Activated naive CD8-positive, alpha-beta T cell treated with anti-CD3 and anti-CD28 coated beads for 36 hours (primary cell): ENCODE measurements around the gene EPHA1. TPM values are rescaled to one million over a fixed set of nuclear protein-coding genes. Genes with fewer than 3 reads are reported as not detected.
"Not testable (repeated sequence)": the region's sequence is repeated elsewhere in the genome, so short reads cannot be mapped to it uniquely, and the experiment has no call there.

Experiments used
- DNase-seq: peaks from one replicate; pipeline ENCODE4 v3.0.0; 2021
- H3K27ac Mint-ChIP-seq: one replicate; pipeline ENCODE4 v1.8.0; 2022; ENCODE audit warnings: mild to moderate bottlenecking, moderate library complexity, mixed read lengths
- H3K27me3 Mint-ChIP-seq: one replicate; pipeline ENCODE4 v1.8.0; 2022; ENCODE audit warnings: mild to moderate bottlenecking, mixed read lengths
- H3K36me3 Mint-ChIP-seq: one replicate; pipeline ENCODE4 v1.8.0; 2021; ENCODE audit warnings: mild to moderate bottlenecking, mixed read lengths
- H3K4me1 Mint-ChIP-seq: one replicate; pipeline ENCODE4 v1.8.0; 2021; ENCODE audit warnings: mixed read lengths
- H3K4me3 Mint-ChIP-seq: one replicate; pipeline ENCODE4 v1.8.0; 2022; ENCODE audit warnings: mild to moderate bottlenecking, moderate library complexity, mixed read lengths
- H3K9me3 Mint-ChIP-seq: one replicate; pipeline ENCODE4 v1.8.0; 2022; ENCODE audit warnings: mixed read lengths
- total RNA-seq, 2 experiments: library from RNA; stranded (reverse); gene quantifications; one replicate each; pipeline ENCODE4 v1.2.3, GENCODE V29; 2021

The EPHA1 gene
- total RNA-seq, 2 experiments from 2014 or later, result 2.3 to 3.4 TPM

GRCh38 chr7:143418681-143419458 is 10.2 kb upstream of the EPHA1 start:
- H3K4me1 Mint-ChIP-seq, result peaks cover 12% of the 10 kb centered on the region
- no peak overlapping the region for H3K4me3 Mint-ChIP-seq
- H3K27ac Mint-ChIP-seq, result no peak overlapping the region
- peaks cover 7% of the 10 kb centered on the region for H3K9me3 Mint-ChIP-seq
- peaks cover 5% of the 10 kb centered on the region for H3K36me3 Mint-ChIP-seq
- DNase-seq, result no peak
- H3K27me3 Mint-ChIP-seq, result no peaks in the 10 kb centered on the region

- H3K27ac Mint-ChIP-seq, result no peak overlapping the region
- no peak for DNase-seq
- peaks cover 16% of the 10 kb centered on the region for H3K4me1 Mint-ChIP-seq
- H3K4me3 Mint-ChIP-seq, result no peak overlapping the region
- peaks cover 5% of the 10 kb centered on the region for H3K36me3 Mint-ChIP-seq
- H3K9me3 Mint-ChIP-seq, result peaks cover 7% of the 10 kb centered on the region
- no peaks in the 10 kb centered on the region for H3K27me3 Mint-ChIP-seq
These were observed 9.2 kb upstream of the EPHA1 start for GRCh38 chr7:143417734-143418383.

GRCh38 chr7:143416565-143417149 is 8.0 kb upstream of the EPHA1 start:
- no peak for DNase-seq
- Mint-ChIP-seq H3K27me3 (no peaks in the 10 kb centered on the region), H3K4me3 (no peak overlapping the region), H3K9me3 (peaks cover 7% of the 10 kb centered on the region), H3K27ac (no peak overlapping the region), H3K4me1 (peaks cover 18% of the 10 kb centered on the region), H3K36me3 (peaks cover 5% of the 10 kb centered on the region)

- Mint-ChIP-seq H3K4me3 (no peak overlapping the region), H3K27me3 (no peaks in the 10 kb centered on the region), H3K36me3 (peaks cover 5% of the 10 kb centered on the region), H3K9me3 (peaks cover 7% of the 10 kb centered on the region), H3K27ac (no peak overlapping the region), H3K4me1 (peaks cover 24% of the 10 kb centered on the region)
- no peak for DNase-seq
These were observed 7.2 kb upstream of the EPHA1 start for GRCh38 chr7:143415742-143416397.

- not testable (repeated sequence) for H3K36me3 Mint-ChIP-seq, DNase-seq, H3K27me3 Mint-ChIP-seq, H3K4me3 Mint-ChIP-seq, H3K27ac Mint-ChIP-seq, H3K9me3 Mint-ChIP-seq
- peaks cover 29% of the 10 kb centered on the region for H3K4me1 Mint-ChIP-seq
These were observed 6.6 kb upstream of the EPHA1 start for GRCh38 chr7:143415209-143415608.

- no peak for DNase-seq
- H3K27ac Mint-ChIP-seq, result no peak overlapping the region
- no peak overlapping the region for H3K4me3 Mint-ChIP-seq
- no peaks in the 10 kb centered on the region for H3K9me3 Mint-ChIP-seq
- no peaks in the 10 kb centered on the region for H3K36me3 Mint-ChIP-seq
- no peaks in the 10 kb centered on the region for H3K27me3 Mint-ChIP-seq
- H3K4me1 Mint-ChIP-seq, result peaks cover 37% of the 10 kb centered on the region
These were observed 4.5 kb upstream of the EPHA1 start for GRCh38 chr7:143413123-143413522.

GRCh38 chr7:143411976-143412708 is 3.5 kb upstream of the EPHA1 start:
- H3K9me3 Mint-ChIP-seq, result no peaks in the 10 kb centered on the region
- no peaks in the 10 kb centered on the region for H3K27me3 Mint-ChIP-seq
- peaks cover 46% of the 10 kb centered on the region for H3K4me1 Mint-ChIP-seq
- H3K4me3 Mint-ChIP-seq, result no peak overlapping the region
- no peak for DNase-seq
- H3K36me3 Mint-ChIP-seq, result peaks cover 1% of the 10 kb centered on the region
- no peak overlapping the region for H3K27ac Mint-ChIP-seq

GRCh38 chr7:143410521-143411004 is 1.9 kb upstream of the EPHA1 start:
- H3K27me3 Mint-ChIP-seq, result no peaks in the 10 kb centered on the region
- H3K4me1 Mint-ChIP-seq, result peaks cover 61% of the 10 kb centered on the region
- no peak for DNase-seq
- peaks cover 1% of the 10 kb centered on the region for H3K36me3 Mint-ChIP-seq
- no peaks in the 10 kb centered on the region for H3K9me3 Mint-ChIP-seq
- no peak overlapping the region for H3K27ac Mint-ChIP-seq
- no peak overlapping the region for H3K4me3 Mint-ChIP-seq

GRCh38 chr7:143408252-143408685 is 387 bp downstream of the EPHA1 start:
- Mint-ChIP-seq H3K27ac (no peak overlapping the region), H3K9me3 (no peaks in the 10 kb centered on the region), H3K4me1 (peaks cover 71% of the 10 kb centered on the region), H3K36me3 (peaks cover 1% of the 10 kb centered on the region), H3K27me3 (no peaks in the 10 kb centered on the region), H3K4me3 (peak overlapping the region; percentile 80)
- no peak for DNase-seq

- Mint-ChIP-seq H3K36me3 (peaks cover 1% of the 10 kb centered on the region), H3K4me3 (peak overlapping the region; percentile 80), H3K9me3 (no peaks in the 10 kb centered on the region), H3K4me1 (peaks cover 71% of the 10 kb centered on the region), H3K27ac (peak overlapping the region; percentile 46), H3K27me3 (no peaks in the 10 kb centered on the region)
- peak; percentile 42 for DNase-seq
These were observed 1.1 kb downstream of the EPHA1 start for GRCh38 chr7:143407287-143408251.

- Mint-ChIP-seq H3K27ac (no peak overlapping the region), H3K4me1 (peaks cover 65% of the 10 kb centered on the region), H3K4me3 (no peak overlapping the region), H3K27me3 (no peaks in the 10 kb centered on the region), H3K9me3 (no peaks in the 10 kb centered on the region), H3K36me3 (peaks cover 1% of the 10 kb centered on the region)
- DNase-seq, result no peak
These were observed 2.7 kb downstream of the EPHA1 start for GRCh38 chr7:143406002-143406357.

- DNase-seq, result no peak
- Mint-ChIP-seq H3K4me3 (no peak overlapping the region), H3K27ac (peak overlapping the region; percentile 70), H3K4me1 (peaks cover 62% of the 10 kb centered on the region), H3K36me3 (peaks cover 1% of the 10 kb centered on the region), H3K9me3 (no peaks in the 10 kb centered on the region), H3K27me3 (no peaks in the 10 kb centered on the region)
These were observed 3.3 kb downstream of the EPHA1 start for GRCh38 chr7:143405173-143406001.

GRCh38 chr7:143402233-143402632 is 6.4 kb downstream of the EPHA1 start:
- H3K27me3 Mint-ChIP-seq, H3K9me3 Mint-ChIP-seq, DNase-seq, H3K4me3 Mint-ChIP-seq, H3K36me3 Mint-ChIP-seq, H3K27ac Mint-ChIP-seq: not testable (repeated sequence)
- peaks cover 36% of the 10 kb centered on the region for H3K4me1 Mint-ChIP-seq
